Kidney (tissue), 14 donors: Measurements from ENCODE around the gene ERP29. TPM values are rescaled to one million over a fixed set of nuclear protein-coding genes. Genes with fewer than 3 reads are reported as not detected.
A peak's percentile ranks its signal among the peaks of the same experiment; 100 is the strongest.

Source experiments
- DNase-seq, 5 donors: peaks; one replicate each; pipeline ENCODE4 v3.0.0-alpha.2; 2013 to 2020
- FAIRE-seq: peaks from 2 replicates; lab custom pipeline; 2012; peaks lifted over from hg19 to GRCh38; lab: Jason Lieb, UNC
- H3K27ac ChIP-seq, 2 donors: one replicate each; pipeline ENCODE4 v1.7.0; 2013; ENCODE audit warnings: low read depth in 2 of 2, low read length in 2 of 2, inconsistent platforms in 1 of 2
- H3K27me3 ChIP-seq: one replicate; pipeline ENCODE4 v1.7.1; 2013; ENCODE audit warnings: low read length, inconsistent platforms; ENCODE audit not compliant: control insufficient read depth, insufficient read depth
- H3K36me3 ChIP-seq, 3 donors: one replicate each; pipeline versions ENCODE4 v1.7.0 to v1.7.1; 2013; ENCODE audit warnings: low read length in 3 of 3, control low read depth in 1 of 3, inconsistent platforms in 1 of 3; ENCODE audit not compliant: insufficient read depth in 3 of 3, control insufficient read depth in 2 of 3
- H3K4me1 ChIP-seq, 3 donors: one replicate each; pipeline versions ENCODE4 v1.7.0 to v1.7.1; 2013; ENCODE audit warnings: low read length in 3 of 3, inconsistent platforms in 1 of 3, low read depth in 1 of 3; ENCODE audit not compliant: control insufficient read depth in 2 of 3, insufficient read depth in 2 of 3
- H3K4me3 ChIP-seq, 3 donors: one replicate each; pipeline versions ENCODE4 v1.7.0 to v1.8.1; 2013; ENCODE audit warnings: low read length in 3 of 3, control low read depth in 1 of 3, inconsistent platforms in 1 of 3
- H3K9ac ChIP-seq, 3 donors: one replicate each; pipeline versions ENCODE4 v1.7.0 to v1.7.1; 2013; ENCODE audit warnings: low read length in 3 of 3, control low read depth in 1 of 3, inconsistent platforms in 1 of 3
- H3K9me3 ChIP-seq, 3 donors: one replicate each; pipeline versions ENCODE4 v1.7.0 to v1.7.1; 2013; ENCODE audit warnings: low read length in 3 of 3, control low read depth in 1 of 3, inconsistent platforms in 1 of 3; ENCODE audit not compliant: control insufficient read depth in 2 of 3, insufficient read depth in 1 of 3
- CTCF ChIP-seq: IDR thresholded peaks from 3 replicates; pipeline ENCODE4 v1.5.1; 2012; ENCODE audit warnings: mild to moderate bottlenecking, moderate library complexity, borderline replicate concordance; ENCODE audit not compliant: insufficient read depth; ENCODE audit errors: extremely low read depth
- intact Hi-C: fragments of 100-400 bp; cut with DNase I; formaldehyde crosslinking; loops from one replicate; pipeline ENCODE4 v1.11.1; 2022
- microRNA-seq: library from miRNA; unstranded; fragments of <30 nt; microRNA quantifications from one replicate; pipeline ENCODE4 v1.2.0, GENCODE V29; 2020
- polyA plus RNA-seq: library from polyadenylated mRNA; stranded (reverse); fragments of 350-450 nt; fragmentation: Illumina TruSeq; extraction: RNeasy Lipid Tissue Mini Kit (QIAGEN cat#74804); gene quantifications from one replicate; pipeline ENCODE4 v1.2.3, GENCODE V29; 2014; ENCODE audit warnings: low read depth, low replicate concordance; ENCODE audit not compliant: insufficient read depth
- total RNA-seq: library from RNA; stranded (reverse); fragmentation: NEBNext Ultra II Directional; extraction: Animal tissue kit (Norgen Biotek cat#: 25700); gene quantifications from one replicate; pipeline ENCODE4 v1.2.1, GENCODE V29; 2021
- donor health status: control.
- donor health status: control.
- donor health status: control.
- donor health status: control.
- donor health status: control.
- donor health status: DM: yes; HTN: yes; CAD: no.
- donor health status: Normal renal cell carcinoma (clear cell type).

Gene ERP29
- total and polyA plus RNA-seq, 2 donors from 2014 or later: 104 to 220 TPM

- peak; percentile 25 for FAIRE-seq
- DNase-seq: peak in 2 of 5 donors; percentile 4 to 13
- H3K9me3 ChIP-seq: no peaks in the 10 kb centered on the region
- TF ChIP-seq CTCF: no peak
- H3K36me3 ChIP-seq: peaks cover 5 to 12% (median 6%) of the 10 kb centered on the region in 3 donors
- H3K9ac ChIP-seq: no peak overlapping the region
- no peaks in the 10 kb centered on the region for H3K27me3 ChIP-seq
- no peak overlapping the region for H3K4me3 ChIP-seq
- intact Hi-C loops: no loop called here
- peak overlapping the region in 1 of 2 donors; percentile 9 for H3K27ac ChIP-seq
- peaks cover 0 to 3% (median 0%) of the 10 kb centered on the region in 3 donors for H3K4me1 ChIP-seq
Observed at GRCh38 chr12:112061137-112061536, 47.9 kb downstream of the ERP29 start.

GRCh38 chr12:112063273-112063672 lies 50.0 kb downstream of the ERP29 start:
- intact Hi-C loops: no loop called here
- no peak overlapping the region for H3K27ac ChIP-seq
- DNase-seq: no peak
- H3K9ac ChIP-seq: no peak overlapping the region
- H3K27me3 ChIP-seq: no peaks in the 10 kb centered on the region
- no peak for FAIRE-seq
- no peak for TF ChIP-seq CTCF
- no peaks in the 10 kb centered on the region for H3K9me3 ChIP-seq
- no peak overlapping the region for H3K4me3 ChIP-seq
- H3K36me3 ChIP-seq: peaks cover 5 to 17% (median 16%) of the 10 kb centered on the region in 3 donors
- H3K4me1 ChIP-seq: peaks cover 0 to 3% (median 0%) of the 10 kb centered on the region in 3 donors

- FAIRE-seq: no peak
- no peak overlapping the region for H3K4me3 ChIP-seq
Observed at GRCh38 chr12:112066566-112066965, 53.3 kb downstream of the ERP29 start.

More at GRCh38 chr12:112066566-112066965, 53.3 kb downstream of the ERP29 start:
- no peaks in the 10 kb centered on the region for H3K4me1 ChIP-seq
- H3K27ac ChIP-seq: no peak overlapping the region
- H3K9me3 ChIP-seq: no peaks in the 10 kb centered on the region
- H3K36me3 ChIP-seq: peaks cover 5 to 28% (median 22%) of the 10 kb centered on the region in 3 donors
- intact Hi-C loops: no loop called here
- H3K9ac ChIP-seq: no peak overlapping the region
- TF ChIP-seq CTCF: no peak
- no peaks in the 10 kb centered on the region for H3K27me3 ChIP-seq
- DNase-seq: no peak

Small RNAs within 50 kb of the gene (microRNA-seq; reads per million reads assigned to microRNA genes)
- gene MIR3657: not detected

Other genes with a start within 250 kb of the ERP29 start
- 178 TPM for gene ALDH2, start 246.5 kb upstream of the ERP29 start, total RNA-seq
- gene ALDH2, start 246.5 kb upstream of the ERP29 start, polyA plus RNA-seq: 318 TPM
- gene MAPKAPK5, start 171.2 kb upstream of the ERP29 start, total RNA-seq: 45.7 TPM
- 20.5 TPM for gene MAPKAPK5, start 171.2 kb upstream of the ERP29 start, polyA plus RNA-seq
- 20.2 TPM for gene TMEM116, start 261 bp upstream of the ERP29 start, total RNA-seq
- 59.7 TPM for gene TMEM116, start 261 bp upstream of the ERP29 start, polyA plus RNA-seq
- gene NAA25, start 95.4 kb downstream of the ERP29 start, total RNA-seq: 22.8 TPM
- 3.2 TPM for gene NAA25, start 95.4 kb downstream of the ERP29 start, polyA plus RNA-seq
- gene TRAFD1, start 112.1 kb downstream of the ERP29 start, total RNA-seq: 27.1 TPM
- gene TRAFD1, start 112.1 kb downstream of the ERP29 start, polyA plus RNA-seq: 16.4 TPM